ENCODE measurements around the gene NPHP4.
"Not testable (repeated sequence)": the region's sequence is repeated elsewhere in the genome, so short reads cannot be mapped to it uniquely, and the experiment has no call there.

NPHP4 gene

DNA sequence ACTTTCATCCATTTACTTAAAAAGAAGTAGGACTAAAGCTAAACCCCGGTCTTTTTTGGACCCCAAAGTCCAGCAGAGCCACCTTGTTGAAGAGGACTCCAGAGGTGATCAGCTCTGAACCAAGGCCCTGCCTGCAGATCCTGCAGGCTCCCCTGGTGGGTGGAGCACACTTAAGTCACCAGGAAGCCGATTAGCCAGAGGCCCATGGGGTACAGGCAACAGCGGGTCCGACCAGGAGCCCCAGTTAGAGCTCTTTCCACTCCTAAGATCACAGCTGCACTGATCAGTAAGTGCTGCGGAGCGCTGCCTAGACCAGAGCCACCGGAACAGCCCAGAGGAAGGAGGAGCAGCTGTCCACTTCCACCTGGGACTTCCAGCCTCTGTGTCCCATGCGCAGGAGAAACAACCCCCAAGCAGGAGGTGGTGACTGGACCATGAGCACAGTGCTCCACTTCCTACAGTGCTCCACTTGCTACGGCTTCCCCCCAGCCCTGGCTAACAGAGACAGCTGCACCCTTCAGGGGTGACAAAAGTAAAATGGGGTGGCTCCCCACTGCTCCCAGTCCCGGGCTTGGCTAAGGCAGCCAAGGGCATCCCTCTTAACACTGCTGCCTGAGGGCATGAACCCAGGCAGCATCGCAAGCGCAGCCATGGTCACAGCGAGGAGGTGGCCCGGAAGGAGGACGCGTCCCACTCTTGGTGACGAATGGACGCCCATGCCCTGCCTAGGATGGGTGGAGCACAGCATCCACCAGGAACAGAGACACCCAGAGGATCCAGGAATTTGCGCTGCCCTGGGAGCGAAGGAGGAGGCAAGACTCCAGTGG is 58.0 kb downstream of the NPHP4 start:
- DNase-seq (ENCODE audit: low read depth), result no peak

GRCh38 chr1:5933676-5934057 is 58.6 kb downstream of the NPHP4 start:
- no peak for DNase-seq (ENCODE audit: low read depth)

DNA sequence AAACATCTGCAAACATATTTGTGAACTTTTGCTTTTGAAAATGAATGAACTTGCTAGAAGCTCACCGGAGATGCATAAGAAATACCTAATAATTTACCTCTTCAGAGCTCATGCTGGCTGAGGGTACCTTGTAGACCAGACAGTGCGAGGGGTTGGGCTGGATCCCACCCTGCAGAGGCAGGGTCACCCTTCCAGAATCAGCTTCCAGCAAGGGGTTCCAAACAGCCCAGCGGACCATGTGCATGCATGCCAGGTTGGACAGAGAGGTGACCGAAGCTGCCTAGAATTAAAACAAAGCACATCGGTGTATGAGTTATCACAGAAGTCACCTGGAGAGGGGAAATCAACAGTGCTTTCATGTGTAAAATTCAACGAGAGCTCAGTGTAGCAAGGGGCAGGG is 59.2 kb downstream of the NPHP4 start:
- no peak for DNase-seq (ENCODE audit: low read depth)

GRCh38 chr1:5928714-5929400 is 63.4 kb downstream of the NPHP4 start:
- DNase-seq (ENCODE audit: low read depth), result no peak

DNA sequence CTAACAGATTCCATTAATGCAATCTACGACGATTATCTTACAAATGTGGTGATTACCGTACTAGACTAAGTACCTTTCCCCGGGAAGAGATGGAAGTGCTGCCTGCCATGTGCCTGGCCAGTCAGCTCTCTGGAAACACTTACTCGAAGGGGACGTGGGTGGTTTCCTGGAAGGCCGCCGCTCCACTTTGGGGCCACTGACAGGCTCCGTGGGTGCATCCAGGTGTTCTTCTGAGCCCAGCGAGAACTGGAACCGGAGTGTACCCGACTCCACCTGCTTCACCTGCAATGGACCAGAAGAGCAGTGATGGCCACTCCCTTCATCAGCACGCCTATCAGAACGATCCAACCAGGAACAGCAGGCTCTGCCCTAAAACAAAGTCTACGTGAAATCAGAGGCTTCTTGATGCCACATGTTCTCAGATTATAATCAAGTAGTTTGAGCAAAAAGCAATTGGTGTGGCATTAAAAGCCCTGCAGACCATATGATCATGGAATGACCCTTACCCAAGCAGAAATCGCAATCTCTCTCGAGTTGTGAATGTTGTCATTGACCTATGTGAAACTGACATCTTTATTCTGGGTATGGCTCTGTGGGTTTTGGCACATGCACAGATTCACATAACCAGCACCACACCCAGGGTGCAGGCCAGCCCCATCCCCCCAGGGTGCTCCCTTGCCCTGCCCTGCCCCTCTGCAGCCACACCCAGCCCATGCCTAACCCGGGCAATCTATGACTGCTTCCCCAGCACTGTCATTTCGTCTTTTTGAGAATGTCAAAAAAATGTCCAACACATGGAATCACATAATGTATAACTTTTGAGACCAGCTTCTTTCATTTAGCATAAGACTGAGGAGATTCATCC is 64.5 kb downstream of the NPHP4 start:
- DNase-seq (ENCODE audit: low read depth), result no peak

DNA sequence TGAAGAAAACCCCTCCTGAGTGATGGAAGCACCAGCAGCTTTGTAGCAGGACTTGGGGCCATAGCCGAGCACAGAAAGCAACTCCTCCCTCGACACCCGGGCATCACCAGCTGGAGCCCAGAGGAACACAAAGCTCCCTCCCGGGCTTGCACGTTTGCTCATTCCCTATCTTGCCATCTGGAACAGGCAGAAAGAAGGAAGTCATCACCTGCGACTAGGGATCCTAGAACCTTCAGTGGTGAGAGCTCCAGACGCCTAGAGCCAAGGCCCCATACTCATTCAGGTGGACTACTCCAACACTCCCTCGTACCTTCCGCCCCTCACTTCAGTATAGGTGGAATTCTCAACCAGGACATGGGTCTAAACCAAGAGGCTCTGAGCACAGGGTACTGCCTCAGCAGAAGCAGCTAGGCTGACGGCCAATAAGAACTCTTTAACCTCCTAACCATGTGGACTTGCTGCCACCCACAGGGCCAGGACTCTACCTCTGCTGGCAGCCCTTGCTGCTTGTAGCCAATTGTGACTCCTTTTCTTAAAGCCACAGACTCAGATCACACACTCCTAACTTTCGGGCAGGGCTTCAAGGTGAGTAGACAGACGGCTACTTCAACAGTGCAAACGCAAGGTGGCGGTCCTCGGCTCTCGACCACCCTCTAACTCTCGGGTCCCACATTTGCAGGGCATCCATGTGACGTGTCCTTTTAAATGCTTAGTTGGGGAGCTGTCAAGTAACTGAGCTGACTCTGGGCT is 65.4 kb downstream of the NPHP4 start:
- DNase-seq (ENCODE audit: low read depth), result no peak

DNA sequence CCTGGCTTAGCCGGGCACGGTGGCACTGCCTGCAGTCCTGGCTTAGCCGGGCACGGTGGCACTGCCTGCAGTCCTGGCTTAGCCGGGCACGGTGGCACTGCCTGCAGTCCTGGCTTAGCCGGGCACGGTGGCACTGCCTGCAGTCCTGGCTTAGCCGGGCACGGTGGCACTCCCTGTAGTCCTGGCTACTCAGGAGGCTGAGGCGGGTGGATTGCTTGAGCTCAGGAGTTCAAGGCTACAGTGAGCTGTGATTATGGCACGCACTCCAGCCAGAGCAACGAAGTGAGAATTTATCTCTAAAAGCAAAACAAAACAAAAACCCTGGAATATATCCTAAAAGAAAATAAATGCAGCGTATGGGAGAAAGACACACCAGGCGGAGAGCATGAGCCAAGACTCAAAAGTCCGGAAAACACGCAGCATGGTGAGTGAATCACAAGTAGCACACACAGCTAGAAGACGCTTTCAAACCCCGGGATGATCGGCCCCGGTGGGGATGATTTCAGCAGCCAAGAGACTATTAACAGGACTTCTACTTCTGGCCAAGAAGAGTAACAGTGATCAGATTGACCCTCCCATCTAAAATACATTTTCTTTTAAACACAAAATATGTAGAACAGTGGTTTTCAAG is 69.4 kb downstream of the NPHP4 start:
- DNase-seq (ENCODE audit: low read depth), result not testable (repeated sequence)

GRCh38 chr1:5921671-5922070 is 70.6 kb downstream of the NPHP4 start:
- DNase-seq (ENCODE audit: low read depth), result no peak

GRCh38 chr1:5921129-5921528 is 71.1 kb downstream of the NPHP4 start:
- no peak for DNase-seq (ENCODE audit: low read depth)

DNA sequence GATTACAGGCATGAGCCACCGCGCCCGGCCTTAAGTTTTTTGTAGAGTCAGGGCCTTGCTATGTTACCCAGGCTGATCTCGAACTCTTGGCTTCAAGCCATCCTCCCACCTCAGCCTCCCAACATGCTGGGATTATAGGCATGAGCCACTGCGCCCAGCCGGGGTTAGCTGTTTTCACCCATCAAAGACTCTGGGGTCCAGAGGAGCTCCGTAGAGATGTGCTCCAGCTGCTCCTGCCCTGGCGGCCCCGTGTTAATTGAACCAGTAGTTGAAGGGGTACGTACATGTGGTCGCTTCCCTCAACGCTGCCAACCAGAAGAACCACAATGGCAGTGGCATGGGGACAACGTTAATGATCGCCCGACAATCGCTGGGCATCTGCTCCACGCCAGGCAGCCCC is 72.0 kb downstream of the NPHP4 start:
- no peak for DNase-seq (ENCODE audit: low read depth)

- DNase-seq (ENCODE audit: low read depth), result no peak
Observed at GRCh38 chr1:5918275-5918649, 74.0 kb downstream of the NPHP4 start.

GRCh38 chr1:5917591-5918274 is 74.5 kb downstream of the NPHP4 start:
- DNase-seq (ENCODE audit: low read depth), result no peak

GRCh38 chr1:5917281-5917590 is 75.0 kb downstream of the NPHP4 start:
- no peak for DNase-seq (ENCODE audit: low read depth)

- no peak for DNase-seq (ENCODE audit: low read depth)
Observed at GRCh38 chr1:5916572-5917280, 75.5 kb downstream of the NPHP4 start.

- peak; percentile 12 for DNase-seq (ENCODE audit: low read depth)
Observed at GRCh38 chr1:5915587-5916571, 76.3 kb downstream of the NPHP4 start.

- DNase-seq (ENCODE audit: low read depth), result no peak
Observed at GRCh38 chr1:5914676-5915365, 77.4 kb downstream of the NPHP4 start.

- no peak for DNase-seq (ENCODE audit: low read depth)
Observed at GRCh38 chr1:5913876-5914275, 78.3 kb downstream of the NPHP4 start.

DNA sequence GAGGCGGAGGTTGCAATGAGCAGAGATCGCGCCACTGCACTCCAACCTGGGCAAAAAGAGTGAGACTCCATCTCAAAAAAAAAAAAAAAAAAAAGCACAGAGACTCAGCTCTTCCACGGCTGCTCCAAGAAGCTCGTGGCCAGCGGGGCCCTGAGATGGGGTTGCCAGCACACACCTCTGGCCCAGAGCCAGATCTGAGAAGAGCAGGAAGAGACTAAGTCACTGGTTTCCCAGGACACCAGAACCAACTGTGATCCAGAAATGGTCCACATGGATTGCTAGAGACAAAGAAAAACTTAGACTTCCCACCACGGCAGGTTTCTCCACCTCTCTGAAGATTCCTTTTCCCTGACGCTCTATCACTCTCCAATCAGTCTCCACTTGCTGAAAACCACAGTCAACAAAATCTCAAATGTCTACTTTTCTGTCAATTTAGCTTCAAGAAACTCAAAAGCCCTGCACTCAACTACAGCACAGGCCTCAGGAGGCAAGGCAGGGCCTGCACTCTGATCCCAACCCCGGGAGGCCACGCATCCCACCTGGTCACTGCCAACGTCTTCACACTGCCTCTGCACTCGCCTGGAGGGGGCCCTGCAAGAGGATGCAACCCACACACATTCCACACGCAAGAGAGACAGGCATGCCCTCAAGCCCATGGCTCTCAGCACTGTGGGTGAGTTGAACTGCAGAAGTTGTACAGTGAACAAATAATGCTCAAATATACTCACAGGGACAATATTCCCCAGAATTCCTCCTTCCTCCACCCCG is 79.0 kb downstream of the NPHP4 start:
- DNase-seq (ENCODE audit: low read depth), result no peak

Measured in GM04503 (cell line).